AG04450 (cell line): ENCODE measurements around the gene FRAS1. TPM values are rescaled to one million over a fixed set of nuclear protein-coding genes. Genes with fewer than 3 reads are reported as not detected.

Experiments used
- CTCF ChIA-PET: fragments of 300-600, 350-600 bp; formaldehyde crosslinking; extraction: SDS; loops from one replicate; lab custom pipeline; 2022; ENCODE audit warnings: antibody characterized with exemption, inconsistent platforms; lab: Charles Lee
- POLR2A ChIA-PET: fragments of 350-600 bp; formaldehyde crosslinking; extraction: SDS; loops from one replicate; lab custom pipeline; 2021; ENCODE audit warnings: antibody characterized with exemption, inconsistent platforms; lab: Yijun Ruan, JAX
- DNase-seq: peaks from one replicate; pipeline ENCODE4 v3.0.0-alpha.2; 2011; ENCODE audit warnings: low read depth, low spot score
- H3K27ac ChIP-seq: one replicate; pipeline ENCODE4 v1.5.1; 2012; ENCODE audit warnings: low read depth, low read length, control low read depth
- H3K27me3 ChIP-seq: one replicate; pipeline ENCODE4 v1.6.0; 2012; ENCODE audit warnings: low read length; ENCODE audit not compliant: control insufficient read depth, insufficient read depth
- H3K4me3 ChIP-seq: 2 replicates; pipeline ENCODE4 v1.5.1; 2011; ENCODE audit warnings: mild to moderate bottlenecking, low read depth, low read length, control low read depth
- H3K9me3 ChIP-seq: 2 replicates; pipeline ENCODE4 v1.5.1; 2012; ENCODE audit warnings: low read length; ENCODE audit not compliant: control insufficient read depth, insufficient read depth
- polyA plus RNA-seq: library from polyadenylated mRNA; depleted of rRNA; stranded (reverse); fragments of >200 nt; gene quantifications from 2 replicates; pipeline ENCODE4 v1.2.3, GENCODE V29; 2011
- TF ChIP-seq, protein P1 (sequence below): IDR thresholded peaks from 2 replicates; pipeline ENCODE4 v1.5.1; 2011; ENCODE audit warnings: low read depth, low read length, control low read depth, inconsistent platforms

FRAS1 gene
- polyA plus RNA-seq, 1 experiment = 0.21 TPM

- H3K27me3 ChIP-seq = peaks cover 2% of the 10 kb centered on the region
- TF ChIP-seq, protein P1, sequence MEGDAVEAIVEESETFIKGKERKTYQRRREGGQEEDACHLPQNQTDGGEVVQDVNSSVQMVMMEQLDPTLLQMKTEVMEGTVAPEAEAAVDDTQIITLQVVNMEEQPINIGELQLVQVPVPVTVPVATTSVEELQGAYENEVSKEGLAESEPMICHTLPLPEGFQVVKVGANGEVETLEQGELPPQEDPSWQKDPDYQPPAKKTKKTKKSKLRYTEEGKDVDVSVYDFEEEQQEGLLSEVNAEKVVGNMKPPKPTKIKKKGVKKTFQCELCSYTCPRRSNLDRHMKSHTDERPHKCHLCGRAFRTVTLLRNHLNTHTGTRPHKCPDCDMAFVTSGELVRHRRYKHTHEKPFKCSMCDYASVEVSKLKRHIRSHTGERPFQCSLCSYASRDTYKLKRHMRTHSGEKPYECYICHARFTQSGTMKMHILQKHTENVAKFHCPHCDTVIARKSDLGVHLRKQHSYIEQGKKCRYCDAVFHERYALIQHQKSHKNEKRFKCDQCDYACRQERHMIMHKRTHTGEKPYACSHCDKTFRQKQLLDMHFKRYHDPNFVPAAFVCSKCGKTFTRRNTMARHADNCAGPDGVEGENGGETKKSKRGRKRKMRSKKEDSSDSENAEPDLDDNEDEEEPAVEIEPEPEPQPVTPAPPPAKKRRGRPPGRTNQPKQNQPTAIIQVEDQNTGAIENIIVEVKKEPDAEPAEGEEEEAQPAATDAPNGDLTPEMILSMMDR = no peak
- H3K27ac ChIP-seq = no peak overlapping the region
- no peak overlapping the region for H3K4me3 ChIP-seq
- no peak for DNase-seq
- CTCF ChIA-PET = no interaction called here
- POLR2A ChIA-PET = no interaction called here
- H3K9me3 ChIP-seq = no peaks in the 10 kb centered on the region
Measured at GRCh38 chr4:78423790-78424189, 366.7 kb downstream of the FRAS1 start.

DNA sequence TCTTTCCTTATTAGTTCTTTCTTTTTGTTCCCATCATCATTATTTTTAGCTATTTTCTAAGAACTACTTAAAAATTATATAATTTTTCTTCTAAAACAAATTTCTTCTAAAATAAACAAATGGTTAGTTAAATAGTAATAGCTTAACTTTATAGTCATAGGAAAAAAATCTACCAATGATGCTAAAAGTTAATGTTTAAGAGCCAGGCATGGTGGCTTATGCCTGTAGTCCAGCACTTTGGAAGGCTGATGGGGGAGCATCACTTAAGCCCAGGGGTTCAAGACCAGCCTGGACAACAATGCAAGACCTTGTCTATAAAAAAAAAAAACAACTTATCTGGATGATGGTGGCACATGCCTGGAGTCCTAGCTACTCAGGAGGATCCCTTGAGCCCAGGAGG is 367.3 kb downstream of the FRAS1 start:
- TF ChIP-seq, protein P1 = no peak
- peaks cover 2% of the 10 kb centered on the region for H3K27me3 ChIP-seq
- H3K9me3 ChIP-seq = no peaks in the 10 kb centered on the region
- no peak for DNase-seq
- CTCF ChIA-PET = no interaction called here
- POLR2A ChIA-PET = no interaction called here
- H3K27ac ChIP-seq = no peak overlapping the region
- H3K4me3 ChIP-seq = no peak overlapping the region

- Histone ChIP-seq H3K4me3 (no peak overlapping the region), H3K9me3 (no peaks in the 10 kb centered on the region), H3K27ac (no peak overlapping the region), H3K27me3 (no peaks in the 10 kb centered on the region)
- CTCF ChIA-PET = no interaction called here
- DNase-seq = no peak
- POLR2A ChIA-PET = no interaction called here
- TF ChIP-seq, protein P1 = no peak
Measured at GRCh38 chr4:78426972-78427371, 369.8 kb downstream of the FRAS1 start.

- ChIA-PET CTCF (no interaction called here), POLR2A (no interaction called here)
- no peak for DNase-seq
- H3K9me3 ChIP-seq = no peaks in the 10 kb centered on the region
- H3K27ac ChIP-seq = no peak overlapping the region
- H3K27me3 ChIP-seq = no peaks in the 10 kb centered on the region
- TF ChIP-seq, protein P1 = no peak
- H3K4me3 ChIP-seq = no peak overlapping the region
Measured at GRCh38 chr4:78428996-78429395, 371.9 kb downstream of the FRAS1 start.

DNA sequence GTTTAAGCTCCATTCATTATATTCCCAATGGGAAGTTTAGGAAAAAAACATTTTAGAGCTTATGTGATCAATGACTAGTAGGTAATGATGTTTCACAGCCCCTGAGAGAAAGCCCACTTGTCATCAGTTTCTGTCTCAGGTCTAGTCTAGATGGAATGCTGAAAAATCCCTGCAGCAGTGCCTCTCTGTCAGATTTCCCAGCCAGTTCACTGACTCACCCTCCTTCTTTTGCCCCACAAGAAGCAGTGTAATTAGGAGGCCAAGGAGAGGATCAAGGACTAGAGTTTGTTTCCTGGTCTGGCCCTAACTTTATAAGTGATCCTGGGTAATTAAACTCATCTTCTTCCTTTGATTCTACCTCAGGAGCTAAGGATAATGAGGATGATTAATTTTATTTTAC is 375.8 kb downstream of the FRAS1 start:
- Histone ChIP-seq H3K27me3 (no peaks in the 10 kb centered on the region), H3K27ac (no peak overlapping the region), H3K4me3 (no peak overlapping the region), H3K9me3 (no peaks in the 10 kb centered on the region)
- ChIA-PET POLR2A (no interaction called here), CTCF (interaction anchor here (1.1 kb wide), 1 partner anchor 84 kb away, joined by 3 read pairs; no protein-coding TSS in a partner anchor)
- DNase-seq = no peak
- TF ChIP-seq, protein P1 = no peak
